GM12878 (cell line): ENCODE measurements around the gene MRPS9. TPM values are rescaled to one million over a fixed set of nuclear protein-coding genes. Genes with fewer than 3 reads are reported as not detected.

Experiments used
- ATAC-seq: fragments of 200-7000 bp; cut with Tn5 transposase; 3 replicates; pipeline ENCODE4 v1.9.1; 2020; ENCODE audit warnings: mild to moderate bottlenecking, moderate library complexity
- BruUV-seq: library from RNA; stranded (reverse); fragments of 400-500 nt; replicated peaks from 2 replicates; lab custom pipeline; 2021; lab: Mats Ljungman, UMichigan
- CTCF ChIA-PET: fragments of 300-600 bp; sonication (Branson Sonifier 250); formaldehyde crosslinking; extraction: SDS; loops from one replicate; lab custom pipeline; 2021; ENCODE audit warnings: inconsistent platforms; lab: Yijun Ruan, JAX
- POLR2A ChIA-PET: fragments of 350-600 bp; formaldehyde crosslinking; extraction: SDS; loops from one replicate; lab custom pipeline; 2021; ENCODE audit warnings: inconsistent platforms; lab: Charles Lee
- RAD21 ChIA-PET: fragments of 300-600 bp; sonication (Branson Sonifier 250); formaldehyde crosslinking; loops from one replicate; lab custom pipeline; 2023; ENCODE audit warnings: antibody characterized with exemption; ENCODE audit not compliant: unreplicated experiment; lab: Charles Lee
- SMC1A ChIA-PET: fragments of 300-600 bp; sonication (Branson Sonifier 250); formaldehyde crosslinking; loops from one replicate; lab custom pipeline; 2023; ENCODE audit not compliant: unreplicated experiment, uncharacterized antibody; lab: Charles Lee
- DNase-seq: peaks from one replicate; pipeline ENCODE4 v3.0.0-alpha.2; 2011; ENCODE audit warnings: low read depth, low spot score
- FAIRE-seq: peaks from 3 replicates; lab custom pipeline; 2011; peaks lifted over from hg19 to GRCh38; lab: Jason Lieb, UNC
- H2AFZ ChIP-seq: 2 replicates; pipeline ENCODE4 v1.6.0; 2011; ENCODE audit warnings: low read depth, low read length, control low read depth; ENCODE audit not compliant: control insufficient read depth
- H3K27ac ChIP-seq: 2 replicates; pipeline ENCODE4 v1.5.1; 2011; ENCODE audit warnings: control low read depth; ENCODE audit not compliant: control insufficient read depth, insufficient read depth
- H3K27me3 ChIP-seq, 2 experiments: replicated peaks in 1 of 2; 2 replicates each; pipeline versions ENCODE4 v1.6.0 to v1.6.1; 2011; ENCODE audit warnings: low read length in 1 of 2; ENCODE audit not compliant: control insufficient read depth in 2 of 2, insufficient read depth in 2 of 2
- H3K36me3 ChIP-seq, 2 experiments: 2 replicates each; pipeline ENCODE4 v1.5.1; 2011; ENCODE audit warnings: low read length in 1 of 2; ENCODE audit not compliant: control insufficient read depth in 2 of 2, insufficient read depth in 2 of 2
- H3K4me1 ChIP-seq: 2 replicates; pipeline ENCODE4 v1.6.1; 2011; ENCODE audit warnings: mild to moderate bottlenecking, low read length, moderate library complexity, mixed read lengths; ENCODE audit not compliant: control insufficient read depth, insufficient read depth
- H3K4me2 ChIP-seq: 2 replicates; pipeline ENCODE4 v1.6.0; 2011; ENCODE audit warnings: control low read depth; ENCODE audit not compliant: control insufficient read depth, insufficient read depth
- H3K4me3 ChIP-seq: fragments of 200-600 bp; sonication (generic); 2 replicates; pipeline ENCODE4 v1.5.1; 2016
- H3K79me2 ChIP-seq: 2 replicates; pipeline ENCODE4 v1.6.0; 2011; ENCODE audit warnings: low read length; ENCODE audit not compliant: control insufficient read depth, insufficient read depth
- H3K9ac ChIP-seq: 2 replicates; pipeline ENCODE4 v1.8.0; 2011; ENCODE audit warnings: low read length, control low read depth, mixed read lengths; ENCODE audit not compliant: control insufficient read depth, insufficient read depth
- H3K9me3 ChIP-seq: replicated peaks from 3 replicates; pipeline ENCODE4 v1.5.1; 2011; ENCODE audit warnings: mild to moderate bottlenecking, low read length; ENCODE audit not compliant: control insufficient read depth, insufficient read depth
- H4K20me1 ChIP-seq: 2 replicates; pipeline ENCODE4 v1.6.0; 2011; ENCODE audit not compliant: control insufficient read depth, insufficient read depth
- BHLHE40 ChIP-seq, 2 experiments: fragments of 450-650 bp in 1 of 2; IDR thresholded peaks; 2 replicates each; pipeline ENCODE4 v1.6.1; 2011 to 2017; ENCODE audit warnings: low read depth in 2 of 2, borderline replicate concordance in 1 of 2, improper control_type of control experiment in 1 of 2, low read length in 1 of 2, mild to moderate bottlenecking in 1 of 2
- CHD4 ChIP-seq: fragments of 200-600 bp; sonication (generic); IDR thresholded peaks from 2 replicates; pipeline ENCODE4 v1.6.1; 2016; ENCODE audit warnings: mild to moderate bottlenecking
- IKZF1 ChIP-seq: fragments of 450-650 bp; conservative IDR thresholded peaks from 2 replicates; pipeline ENCODE4 v1.6.1; 2017; ENCODE audit warnings: antibody characterized with exemption, mild to moderate bottlenecking
- KDM1A ChIP-seq: fragments of 200-600 bp; sonication (generic); IDR thresholded peaks from 2 replicates; pipeline ENCODE4 v1.6.1; 2016; ENCODE audit warnings: borderline replicate concordance
- KLF5 ChIP-seq: fragments of 450-650 bp; IDR thresholded peaks from 2 replicates; pipeline ENCODE4 v1.6.1; 2014; ENCODE audit warnings: mild to moderate bottlenecking; ENCODE audit not compliant: partially characterized antibody
- NFYB ChIP-seq: IDR thresholded peaks from 2 replicates; pipeline ENCODE4 v1.6.1; 2011; ENCODE audit warnings: low read depth, mild to moderate bottlenecking, low read length, improper control_type of control experiment, moderate library complexity; ENCODE audit not compliant: insufficient read depth
- POLR2AphosphoS2 ChIP-seq: IDR thresholded peaks from 2 replicates; pipeline ENCODE4 v1.6.1; 2011; ENCODE audit warnings: low read depth, mild to moderate bottlenecking, low read length, improper control_type of control experiment, moderate library complexity
- STAT1 ChIP-seq: fragments of 450-650 bp; conservative IDR thresholded peaks from 2 replicates; pipeline ENCODE4 v1.6.1; 2014; ENCODE audit warnings: antibody characterized with exemption, mild to moderate bottlenecking
- WGBS: methylation state at CpG from one replicate; pipeline ENCODE4 v1.1.6; 2016; ENCODE audit warnings: low lambda C conversion rate; ENCODE audit not compliant: insufficient replicate concordance, insufficient coverage; ENCODE audit errors: missing lambda C conversion rate; 5-methylcytosine and 5-hydroxymethylcytosine counted together
- in situ Hi-C: fragments of 300-500 bp; cut with MboI; formaldehyde crosslinking; loops from 9 replicates; pipeline ENCODE4 v1.14.3; 2018; ENCODE audit warnings: mixed read lengths
- intact Hi-C: fragments of 100-400 bp; cut with micrococcal nuclease; formaldehyde crosslinking; loops from one replicate; pipeline ENCODE4 v1.14.2; 2022; ENCODE audit not compliant: unreplicated experiment
- polyA plus RNA-seq, 11 experiments: library from polyadenylated mRNA; depleted of rRNA in 4 of 11; unstranded in 6 of 11; stranded (reverse) in 5 of 11; fragments of >200 nt; fragmentation: Nextera tagmentation in 4 of 11; fragmentation: Illumina TruSeq in 1 of 11; extraction: Ambion mirVana in 4 of 11; extraction: Trizol in 1 of 11; gene quantifications; 1 replicate in 1 of 11; 2 replicates in 10 of 11; pipeline versions ENCODE4 v1.2.1 to v1.2.3, GENCODE V29; 2011 to 2016; ENCODE audit warnings: inconsistent platforms in 2 of 11, missing spikeins in 2 of 11, low read depth in 1 of 11
- total RNA-seq, 4 experiments: library from RNA; depleted of rRNA in 3 of 4; stranded (reverse); fragments of >200 nt in 3 of 4; fragmentation: Illumina TruSeq in 1 of 4; extraction: Trizol in 1 of 4; gene quantifications; 2 replicates each; pipeline versions ENCODE4 v1.2.1 to v1.2.3, GENCODE V29; 2013 to 2021
- TF ChIP-seq, protein P1 (sequence below): IDR thresholded peaks from 2 replicates; pipeline ENCODE4 v1.6.1; 2012; ENCODE audit warnings: low read length, inconsistent platforms
- TF ChIP-seq, protein P2 (sequence below): IDR thresholded peaks from 2 replicates; pipeline ENCODE4 v1.6.1; 2011; ENCODE audit warnings: mild to moderate bottlenecking, low read depth, low read length, moderate library complexity; ENCODE audit not compliant: insufficient replicate concordance
- TF ChIP-seq, protein P3 (sequence below): IDR thresholded peaks from 2 replicates; pipeline ENCODE4 v1.6.1; 2011; ENCODE audit warnings: low read depth, low read length, improper control_type of control experiment, borderline replicate concordance
- TF ChIP-seq, protein P4 (sequence below): IDR thresholded peaks from 2 replicates; pipeline ENCODE4 v1.6.1; 2012; ENCODE audit warnings: mild to moderate bottlenecking, low read depth, low read length

Gene MRPS9
- total and polyA plus RNA-seq, 10 of the 15 experiments (the other 5 are each of a cell fraction or from before 2014, with no cell fraction given): 39.1 to 111 (median 63.4) TPM

DNA sequence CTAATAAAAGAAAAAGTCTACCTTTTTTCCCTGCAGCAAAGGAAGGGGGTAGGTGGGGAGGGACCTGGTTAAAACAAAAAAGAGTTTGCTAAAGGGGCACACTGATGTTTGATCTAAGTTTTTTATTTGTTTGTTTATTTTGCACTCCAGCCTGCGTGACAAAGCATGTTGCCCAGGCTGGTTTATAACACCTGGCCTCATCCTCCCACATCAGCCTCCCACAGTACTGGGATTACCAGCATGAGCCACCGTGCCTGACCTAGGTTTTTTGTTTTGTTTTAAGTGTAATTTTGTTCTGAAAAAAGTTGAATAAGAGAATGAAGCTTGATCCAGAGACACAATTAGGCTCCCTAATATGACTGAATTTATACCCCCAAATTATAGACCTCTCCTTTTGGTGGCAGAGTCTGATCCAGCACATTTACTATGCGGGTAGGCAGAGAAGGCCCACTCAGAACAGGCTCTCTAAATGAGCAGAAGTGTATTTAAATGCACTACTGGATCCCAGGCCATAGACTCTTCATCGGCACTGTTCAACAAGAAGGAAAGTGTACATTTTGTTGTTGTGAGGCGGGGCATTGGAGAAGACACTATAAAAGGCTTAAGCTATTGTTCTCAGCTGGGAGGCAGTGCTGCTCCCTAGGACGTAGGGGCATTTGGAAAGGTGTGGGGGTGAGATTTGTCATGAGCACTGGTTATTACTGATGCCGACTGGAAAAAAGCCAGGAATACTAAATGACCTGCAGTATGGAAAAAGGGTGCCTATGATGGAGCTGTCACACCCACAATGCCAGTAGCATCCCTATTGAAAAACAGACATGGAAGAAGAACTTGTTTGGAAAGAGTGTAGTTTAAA, 32.4 kb downstream of the MRPS9 start (continued):
- no peak for TF ChIP-seq IKZF1
- TF ChIP-seq KDM1A: no peak
- no peak for TF ChIP-seq KLF5
- TF ChIP-seq NFYB: no peak
- TF ChIP-seq, protein P1, sequence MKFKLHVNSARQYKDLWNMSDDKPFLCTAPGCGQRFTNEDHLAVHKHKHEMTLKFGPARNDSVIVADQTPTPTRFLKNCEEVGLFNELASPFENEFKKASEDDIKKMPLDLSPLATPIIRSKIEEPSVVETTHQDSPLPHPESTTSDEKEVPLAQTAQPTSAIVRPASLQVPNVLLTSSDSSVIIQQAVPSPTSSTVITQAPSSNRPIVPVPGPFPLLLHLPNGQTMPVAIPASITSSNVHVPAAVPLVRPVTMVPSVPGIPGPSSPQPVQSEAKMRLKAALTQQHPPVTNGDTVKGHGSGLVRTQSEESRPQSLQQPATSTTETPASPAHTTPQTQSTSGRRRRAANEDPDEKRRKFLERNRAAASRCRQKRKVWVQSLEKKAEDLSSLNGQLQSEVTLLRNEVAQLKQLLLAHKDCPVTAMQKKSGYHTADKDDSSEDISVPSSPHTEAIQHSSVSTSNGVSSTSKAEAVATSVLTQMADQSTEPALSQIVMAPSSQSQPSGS: no peak
- TF ChIP-seq, protein P2, sequence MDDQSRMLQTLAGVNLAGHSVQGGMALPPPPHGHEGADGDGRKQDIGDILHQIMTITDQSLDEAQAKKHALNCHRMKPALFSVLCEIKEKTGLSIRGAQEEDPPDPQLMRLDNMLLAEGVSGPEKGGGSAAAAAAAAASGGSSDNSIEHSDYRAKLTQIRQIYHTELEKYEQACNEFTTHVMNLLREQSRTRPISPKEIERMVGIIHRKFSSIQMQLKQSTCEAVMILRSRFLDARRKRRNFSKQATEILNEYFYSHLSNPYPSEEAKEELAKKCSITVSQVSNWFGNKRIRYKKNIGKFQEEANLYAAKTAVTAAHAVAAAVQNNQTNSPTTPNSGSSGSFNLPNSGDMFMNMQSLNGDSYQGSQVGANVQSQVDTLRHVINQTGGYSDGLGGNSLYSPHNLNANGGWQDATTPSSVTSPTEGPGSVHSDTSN: no peak
- no peak for TF ChIP-seq STAT1

DNA sequence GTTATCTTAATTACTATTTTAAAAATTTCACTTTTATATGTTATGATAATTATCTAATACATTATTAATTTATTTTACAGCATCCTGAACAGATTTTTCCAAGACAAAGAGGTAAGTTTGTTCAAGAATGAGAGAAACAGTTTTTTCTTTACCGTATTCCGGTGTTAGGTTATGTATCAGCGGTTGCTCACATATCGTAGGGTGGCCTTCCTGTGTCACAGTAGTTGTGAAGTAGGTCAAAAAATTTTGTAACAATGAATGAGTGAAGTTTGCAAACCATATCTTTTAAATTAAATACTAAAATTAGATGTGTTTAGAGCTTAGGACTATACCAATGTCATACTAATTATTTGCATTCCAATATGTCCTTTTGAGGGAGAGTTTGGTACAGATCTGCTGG, 33.5 kb downstream of the MRPS9 start:
- CTCF ChIA-PET: interaction anchor here (0.9 to 1.5 kb wide), 5 partner anchors 10 to 165 kb away, joined by 3 to 5 read pairs (median 3); no protein-coding TSS in a partner anchor
- FAIRE-seq: no peak
- TF ChIP-seq, protein P3, sequence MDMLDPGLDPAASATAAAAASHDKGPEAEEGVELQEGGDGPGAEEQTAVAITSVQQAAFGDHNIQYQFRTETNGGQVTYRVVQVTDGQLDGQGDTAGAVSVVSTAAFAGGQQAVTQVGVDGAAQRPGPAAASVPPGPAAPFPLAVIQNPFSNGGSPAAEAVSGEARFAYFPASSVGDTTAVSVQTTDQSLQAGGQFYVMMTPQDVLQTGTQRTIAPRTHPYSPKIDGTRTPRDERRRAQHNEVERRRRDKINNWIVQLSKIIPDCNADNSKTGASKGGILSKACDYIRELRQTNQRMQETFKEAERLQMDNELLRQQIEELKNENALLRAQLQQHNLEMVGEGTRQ: no peak
- TF ChIP-seq POLR2AphosphoS2 (no peak), CHD4 (no peak), BHLHE40 (IDR thresholded peaks at IDR 0.05; ENCODE audit: borderline replicate concordance in 1 of 2, low read depth in 2 of 2, low read length in 1 of 2) (no peak)
- TF ChIP-seq, protein P4, sequence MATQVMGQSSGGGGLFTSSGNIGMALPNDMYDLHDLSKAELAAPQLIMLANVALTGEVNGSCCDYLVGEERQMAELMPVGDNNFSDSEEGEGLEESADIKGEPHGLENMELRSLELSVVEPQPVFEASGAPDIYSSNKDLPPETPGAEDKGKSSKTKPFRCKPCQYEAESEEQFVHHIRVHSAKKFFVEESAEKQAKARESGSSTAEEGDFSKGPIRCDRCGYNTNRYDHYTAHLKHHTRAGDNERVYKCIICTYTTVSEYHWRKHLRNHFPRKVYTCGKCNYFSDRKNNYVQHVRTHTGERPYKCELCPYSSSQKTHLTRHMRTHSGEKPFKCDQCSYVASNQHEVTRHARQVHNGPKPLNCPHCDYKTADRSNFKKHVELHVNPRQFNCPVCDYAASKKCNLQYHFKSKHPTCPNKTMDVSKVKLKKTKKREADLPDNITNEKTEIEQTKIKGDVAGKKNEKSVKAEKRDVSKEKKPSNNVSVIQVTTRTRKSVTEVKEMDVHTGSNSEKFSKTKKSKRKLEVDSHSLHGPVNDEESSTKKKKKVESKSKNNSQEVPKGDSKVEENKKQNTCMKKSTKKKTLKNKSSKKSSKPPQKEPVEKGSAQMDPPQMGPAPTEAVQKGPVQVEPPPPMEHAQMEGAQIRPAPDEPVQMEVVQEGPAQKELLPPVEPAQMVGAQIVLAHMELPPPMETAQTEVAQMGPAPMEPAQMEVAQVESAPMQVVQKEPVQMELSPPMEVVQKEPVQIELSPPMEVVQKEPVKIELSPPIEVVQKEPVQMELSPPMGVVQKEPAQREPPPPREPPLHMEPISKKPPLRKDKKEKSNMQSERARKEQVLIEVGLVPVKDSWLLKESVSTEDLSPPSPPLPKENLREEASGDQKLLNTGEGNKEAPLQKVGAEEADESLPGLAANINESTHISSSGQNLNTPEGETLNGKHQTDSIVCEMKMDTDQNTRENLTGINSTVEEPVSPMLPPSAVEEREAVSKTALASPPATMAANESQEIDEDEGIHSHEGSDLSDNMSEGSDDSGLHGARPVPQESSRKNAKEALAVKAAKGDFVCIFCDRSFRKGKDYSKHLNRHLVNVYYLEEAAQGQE: no peak

More for the DNA sequence above, 33.5 kb downstream of the MRPS9 start:
- POLR2A ChIA-PET: interaction anchor here (1.0 kb wide), 1 partner anchor 33 kb away, joined by 4 read pairs; the partner anchor contains the start of gene MRPS9
- peaks cover 5% of the 10 kb centered on the region; the same call in 1 of the 2 replicates for H3K4me1 ChIP-seq
- no peak for DNase-seq
- no peak overlapping the region for H3K9ac ChIP-seq
- SMC1A ChIA-PET: interaction anchor here (0.8 to 1.9 kb wide), 7 partner anchors 14 to 803 kb away, joined by 3 to 7 read pairs (median 3); partner anchors contain the start of gene MRPS9
- H4K20me1 ChIP-seq: no peaks in the 10 kb centered on the region
- RAD21 ChIA-PET: interaction anchor here (1.1 to 1.7 kb wide), 5 partner anchors 16 to 95 kb away, joined by 3 to 5 read pairs (median 4); partner anchors contain the start of gene MRPS9
- no peak overlapping the region for H3K4me2 ChIP-seq
- intact Hi-C loops (no loop called here), in situ Hi-C loops (no loop called here)
- no peak for ATAC-seq
- H3K79me2 ChIP-seq: no peaks in the 10 kb centered on the region; the same call in 1 of the 2 replicates
- no TSS peak for BruUV-seq
- no peaks in the 10 kb centered on the region for H3K27me3 ChIP-seq
- WGBS: 97% methylated on average over 4 of the region's 4 CpGs
- no peaks in the 10 kb centered on the region for H3K9me3 ChIP-seq
- H3K4me3 ChIP-seq: no peak overlapping the region
- H3K36me3 ChIP-seq: peaks cover 0 to 8% of the 10 kb centered on the region in 2 experiments; a peak in 2 of 4 replicates
- H3K27ac ChIP-seq: no peak overlapping the region; the same call in 1 of the 2 replicates
- no peak overlapping the region for H2AFZ ChIP-seq
